ENCODE measurements around the gene APOH.

APOH gene

DNA sequence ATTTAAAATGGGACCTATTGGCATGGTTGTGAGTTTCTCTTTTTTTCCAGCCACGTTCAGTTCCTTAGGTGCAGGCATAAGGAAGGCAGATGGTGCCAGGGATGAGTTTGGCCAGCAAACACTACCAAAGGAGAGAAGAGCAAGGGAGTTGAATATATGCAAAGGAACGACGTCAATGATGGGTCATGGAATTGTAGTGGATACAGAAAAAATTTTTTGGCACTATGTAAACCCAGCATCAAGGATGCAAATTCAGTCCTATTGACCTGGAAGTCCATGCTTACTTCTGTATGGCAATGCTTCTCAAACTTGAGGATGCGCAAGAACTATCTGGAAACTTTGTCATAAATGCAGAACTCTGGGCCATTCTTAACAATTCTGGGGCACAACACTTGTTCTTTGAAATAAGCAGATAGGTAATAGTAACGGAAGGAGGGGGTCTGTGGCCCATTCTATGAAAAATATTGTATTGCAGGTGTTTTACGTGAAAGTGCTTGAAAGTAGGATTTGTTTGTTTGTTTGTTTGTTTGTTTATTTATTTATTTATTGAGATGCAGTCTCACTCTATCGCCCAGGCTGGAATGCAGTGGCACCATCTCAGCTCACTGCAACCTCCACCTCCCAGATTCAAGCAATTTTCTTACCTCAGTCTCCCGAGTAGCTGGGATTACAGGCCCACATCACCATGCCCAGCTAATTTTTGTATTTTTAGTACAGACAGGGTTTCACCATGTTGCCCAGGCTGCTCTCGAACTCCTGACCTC is 18.0 kb downstream of the APOH start:
- FAIRE-seq (no peak), DNase-seq (ENCODE audit: insufficient read length, low spot score) (no peak)
- TF ChIP-seq, protein P1, sequence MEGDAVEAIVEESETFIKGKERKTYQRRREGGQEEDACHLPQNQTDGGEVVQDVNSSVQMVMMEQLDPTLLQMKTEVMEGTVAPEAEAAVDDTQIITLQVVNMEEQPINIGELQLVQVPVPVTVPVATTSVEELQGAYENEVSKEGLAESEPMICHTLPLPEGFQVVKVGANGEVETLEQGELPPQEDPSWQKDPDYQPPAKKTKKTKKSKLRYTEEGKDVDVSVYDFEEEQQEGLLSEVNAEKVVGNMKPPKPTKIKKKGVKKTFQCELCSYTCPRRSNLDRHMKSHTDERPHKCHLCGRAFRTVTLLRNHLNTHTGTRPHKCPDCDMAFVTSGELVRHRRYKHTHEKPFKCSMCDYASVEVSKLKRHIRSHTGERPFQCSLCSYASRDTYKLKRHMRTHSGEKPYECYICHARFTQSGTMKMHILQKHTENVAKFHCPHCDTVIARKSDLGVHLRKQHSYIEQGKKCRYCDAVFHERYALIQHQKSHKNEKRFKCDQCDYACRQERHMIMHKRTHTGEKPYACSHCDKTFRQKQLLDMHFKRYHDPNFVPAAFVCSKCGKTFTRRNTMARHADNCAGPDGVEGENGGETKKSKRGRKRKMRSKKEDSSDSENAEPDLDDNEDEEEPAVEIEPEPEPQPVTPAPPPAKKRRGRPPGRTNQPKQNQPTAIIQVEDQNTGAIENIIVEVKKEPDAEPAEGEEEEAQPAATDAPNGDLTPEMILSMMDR (IDR thresholded peaks at IDR 0.05; ENCODE audit: insufficient read depth, missing control alignments): no peak

DNA sequence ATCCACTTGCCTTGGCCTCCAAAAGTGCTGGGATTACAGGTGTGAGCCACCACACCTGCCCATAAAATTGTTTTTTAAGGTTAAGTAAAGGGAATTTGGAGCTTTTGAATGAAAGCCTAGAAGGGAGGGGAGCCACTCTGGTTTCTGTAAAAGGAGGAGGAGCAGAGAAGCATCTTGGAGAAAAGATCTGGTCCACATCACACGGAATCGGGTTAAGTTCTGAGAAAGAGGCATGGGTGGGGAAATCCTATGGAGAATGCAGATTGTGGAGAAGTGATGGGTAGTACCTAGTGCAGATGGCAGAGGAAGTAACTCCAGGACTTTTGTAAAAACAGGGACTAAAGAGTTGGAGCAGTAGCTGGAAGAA is 19.0 kb downstream of the APOH start:
- FAIRE-seq (no peak), DNase-seq (ENCODE audit: insufficient read length, low spot score) (no peak)
- TF ChIP-seq, protein P1 (IDR thresholded peaks at IDR 0.05; ENCODE audit: insufficient read depth, missing control alignments): no peak

DNA sequence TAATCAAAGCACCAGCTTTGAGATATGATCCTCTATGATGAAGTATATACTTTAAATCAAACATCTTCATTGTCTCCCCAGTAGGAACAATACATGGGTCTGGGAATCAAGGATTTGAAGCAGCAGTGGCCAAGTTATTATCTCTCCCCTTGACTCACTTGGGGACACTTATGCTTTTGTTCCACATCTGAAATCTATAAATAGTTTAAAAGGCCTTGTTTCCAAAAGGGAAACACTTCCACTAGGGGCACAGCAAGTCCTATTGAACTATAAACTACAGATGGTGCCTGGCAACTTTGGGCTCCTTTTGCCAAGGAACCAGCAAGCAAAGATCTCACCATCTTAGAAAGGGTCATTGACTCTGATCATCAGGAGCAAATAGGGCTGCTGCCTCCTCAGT is 21.3 kb downstream of the APOH start:
- no peak for FAIRE-seq
- TF ChIP-seq, protein P1 (IDR thresholded peaks at IDR 0.05; ENCODE audit: insufficient read depth, missing control alignments): no peak
- DNase-seq (ENCODE audit: insufficient read length, low spot score): no peak

DNA sequence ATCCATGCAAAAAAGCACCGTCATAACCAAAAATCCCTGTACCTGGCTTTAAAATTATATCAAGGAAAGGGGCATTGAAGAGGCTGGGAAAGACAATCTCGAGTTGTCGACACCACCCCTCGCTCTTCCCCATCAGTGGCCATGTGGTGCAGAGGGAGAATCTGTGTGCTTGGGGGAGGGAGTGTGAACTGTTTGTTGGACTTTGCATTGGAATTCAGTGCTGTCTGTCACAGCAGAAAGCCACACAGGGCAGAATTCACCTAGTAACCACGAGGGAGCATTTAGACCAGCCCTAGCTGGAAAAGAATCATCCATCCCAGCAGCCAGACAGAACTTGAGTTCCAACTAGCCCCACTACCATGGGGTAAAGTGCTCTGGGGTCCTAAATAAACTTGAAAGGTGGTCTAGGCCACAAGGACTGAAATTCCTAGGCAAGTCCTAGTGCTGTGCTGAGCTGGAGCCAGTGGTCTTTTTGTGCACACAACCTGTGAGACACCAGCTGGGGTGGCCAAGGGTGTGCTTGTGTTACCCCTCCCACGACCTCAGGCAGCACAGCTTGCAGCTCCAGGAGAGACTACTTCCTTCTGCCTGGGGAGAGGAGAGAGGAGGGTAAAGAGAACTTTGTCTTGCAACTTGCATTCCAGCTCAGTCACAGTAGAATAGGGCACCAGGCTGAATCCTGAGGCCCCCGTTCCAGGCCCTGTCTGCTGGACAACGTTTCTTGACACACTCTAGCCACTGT is 25.8 kb downstream of the APOH start:
- no peak for FAIRE-seq

DNA sequence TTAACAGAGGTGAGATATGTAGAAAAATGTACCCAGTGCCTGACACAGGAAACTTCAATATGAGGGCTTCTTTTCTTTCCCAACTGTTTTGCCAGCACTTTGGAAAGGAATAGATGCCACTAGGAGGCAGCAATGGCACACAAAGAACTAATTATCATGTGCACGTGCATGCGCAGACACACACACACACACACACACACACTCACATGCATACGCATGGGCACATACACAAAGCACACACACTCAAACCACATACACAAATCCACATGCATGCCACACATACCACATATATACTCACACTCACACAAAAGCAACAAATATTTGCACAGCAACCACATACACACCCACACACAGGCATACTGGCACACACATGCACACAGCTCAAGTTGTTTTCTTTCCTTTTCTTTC is 28.5 kb downstream of the APOH start:
- TF ChIP-seq, protein P1 (IDR thresholded peaks at IDR 0.05; ENCODE audit: insufficient read depth, missing control alignments): peak; percentile 80
- peak; percentile 35 for FAIRE-seq
- DNase-seq (ENCODE audit: insufficient read length, low spot score): no peak

More for the DNA sequence above, 25.8 kb downstream of the APOH start:
- TF ChIP-seq, protein P1 (IDR thresholded peaks at IDR 0.05; ENCODE audit: insufficient read depth, missing control alignments): no peak
- no peak for DNase-seq (ENCODE audit: insufficient read length, low spot score)

DNA sequence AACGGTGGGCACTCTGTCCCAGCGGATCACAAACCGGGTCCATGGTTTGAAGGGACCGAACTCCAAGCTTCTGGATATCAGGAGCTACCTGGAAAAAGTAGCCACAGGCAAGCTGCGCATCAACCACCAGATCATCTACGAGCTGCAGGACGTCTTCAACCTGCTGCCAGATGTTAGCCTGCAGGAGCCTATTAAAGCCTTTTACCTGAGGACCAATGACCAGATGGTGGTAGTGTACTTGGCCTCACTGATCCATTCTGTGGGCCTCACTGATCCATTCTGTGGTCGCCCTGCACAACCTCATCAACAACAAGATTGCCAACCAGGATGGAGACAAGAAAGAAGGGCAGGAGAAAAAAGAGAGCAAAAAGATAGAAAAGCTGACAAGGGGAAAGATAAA is 31.0 kb downstream of the APOH start:
- FAIRE-seq (no peak), DNase-seq (ENCODE audit: insufficient read length, low spot score) (no peak)
- TF ChIP-seq, protein P1 (IDR thresholded peaks at IDR 0.05; ENCODE audit: insufficient read depth, missing control alignments): no peak

DNA sequence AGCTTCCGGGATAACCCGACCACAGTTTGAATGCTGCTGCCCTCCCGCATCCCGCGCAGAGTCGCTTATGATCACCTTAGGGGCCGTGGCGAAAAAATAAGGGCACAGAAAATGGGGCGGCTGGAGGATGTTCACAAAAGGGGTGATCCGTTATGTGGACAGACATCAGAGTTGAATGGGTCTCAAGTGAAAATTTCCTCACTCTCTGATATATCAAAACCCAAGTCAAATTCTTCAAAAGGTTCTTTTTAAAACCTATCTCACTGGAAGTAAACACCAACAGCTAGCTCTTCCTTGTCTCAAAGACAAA is 36.9 kb downstream of the APOH start:
- DNase-seq (ENCODE audit: insufficient read length, low spot score) (no peak), FAIRE-seq (no peak)
- TF ChIP-seq, protein P1 (IDR thresholded peaks at IDR 0.05; ENCODE audit: insufficient read depth, missing control alignments): no peak
